Lower lobe of right lung (tissue), 2 donors: ENCODE results near the gene MEX3A. TPM values are rescaled to one million over a fixed set of nuclear protein-coding genes. Genes with fewer than 3 reads are reported as not detected.
"Not testable (repeated sequence)": the region's sequence is repeated elsewhere in the genome, so short reads cannot be mapped to it uniquely, and the experiment has no call there.

Source experiments
- ATAC-seq, 2 donors: fragments of 200-7000 bp; cut with Tn5 transposase; one replicate each; pipeline ENCODE4 v1.9.1; 2020 to 2022; ENCODE audit warnings: mild to moderate bottlenecking in 2 of 2, moderate library complexity in 2 of 2
- DNase-seq: peaks from one replicate; pipeline ENCODE4 v3.0.0-alpha.2; 2020
- H3K27ac ChIP-seq: fragments of 200-600 bp; one replicate; pipeline ENCODE4 v1.8.0; 2022
- H3K27me3 ChIP-seq: fragments of 200-600 bp; one replicate; pipeline ENCODE4 v1.8.0; 2022; ENCODE audit warnings: low read depth
- H3K36me3 ChIP-seq: fragments of 200-600 bp; one replicate; pipeline ENCODE4 v1.8.0; 2022; ENCODE audit warnings: mild to moderate bottlenecking
- H3K4me1 ChIP-seq: fragments of 200-600 bp; one replicate; pipeline ENCODE4 v1.8.0; 2022
- H3K4me3 ChIP-seq: fragments of 200-600 bp; one replicate; pipeline ENCODE4 v1.8.0; 2022; ENCODE audit warnings: mild to moderate bottlenecking
- H3K9me3 ChIP-seq: fragments of 200-600 bp; one replicate; pipeline ENCODE4 v1.8.0; 2022
- intact Hi-C: fragments of 100-400 bp; cut with DNase I; formaldehyde crosslinking; loops from one replicate; pipeline ENCODE4 v1.11.0; 2022
- total RNA-seq: library from RNA; stranded (reverse); fragmentation: NEBNext Ultra II Directional; extraction: Animal tissue kit (Norgen Biotek cat#: 25700); gene quantifications from one replicate; pipeline ENCODE4 v1.2.1, GENCODE V29; 2021
- TF ChIP-seq, protein P1 (sequence below): fragments of 200-600 bp; IDR thresholded peaks from one replicate; pipeline ENCODE4 v1.8.0; 2022; ENCODE audit warnings: antibody characterized with exemption, mild to moderate bottlenecking
- donor health status: DM: no; HTN: yes; CAD: no; lungs with severe emphysema.

The MEX3A gene
- total RNA-seq, 1 donor from 2014 or later = 0.74 TPM

DNA sequence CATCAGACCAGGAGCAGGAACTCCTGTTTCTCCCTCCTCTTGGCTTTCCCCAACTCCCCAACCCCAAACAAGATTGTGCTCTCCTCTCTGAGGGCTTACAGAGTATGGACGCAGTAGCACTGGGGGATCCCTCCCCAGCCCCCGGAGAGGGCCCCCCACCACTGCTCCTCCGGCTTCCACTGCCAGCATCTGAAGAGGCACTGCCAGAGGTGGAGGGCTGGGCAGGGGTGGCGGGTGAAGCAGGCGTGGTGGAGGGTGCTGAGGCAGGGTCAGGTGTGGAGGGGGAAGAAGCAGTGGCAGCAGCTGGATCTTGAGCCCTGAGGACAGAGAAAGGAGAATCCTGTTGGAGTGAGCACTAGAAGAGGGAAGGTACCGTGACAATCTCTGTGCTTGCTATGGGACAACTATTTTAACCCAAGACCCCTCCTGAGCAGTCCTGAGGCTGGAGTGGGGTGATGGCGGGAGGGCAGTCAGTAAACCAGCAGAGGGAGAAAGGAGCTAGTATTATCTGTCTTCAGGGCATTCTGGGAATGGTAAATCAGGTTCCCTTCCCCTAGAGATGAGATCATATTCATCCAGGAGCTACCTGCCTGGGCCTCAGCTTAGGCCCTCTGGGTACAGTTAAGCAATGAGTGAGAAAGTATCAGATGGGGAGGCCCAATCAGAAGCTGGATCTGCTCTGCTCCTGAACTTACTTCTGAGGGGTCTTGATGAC lies 31.1 kb downstream of the MEX3A start:
- Histone ChIP-seq H3K27me3 (no peaks in the 10 kb centered on the region), H3K4me1 (peaks cover 19% of the 10 kb centered on the region), H3K36me3 (peaks cover 34% of the 10 kb centered on the region), H3K27ac (no peak overlapping the region), H3K4me3 (no peak overlapping the region), H3K9me3 (no peaks in the 10 kb centered on the region)
- TF ChIP-seq, protein P1, sequence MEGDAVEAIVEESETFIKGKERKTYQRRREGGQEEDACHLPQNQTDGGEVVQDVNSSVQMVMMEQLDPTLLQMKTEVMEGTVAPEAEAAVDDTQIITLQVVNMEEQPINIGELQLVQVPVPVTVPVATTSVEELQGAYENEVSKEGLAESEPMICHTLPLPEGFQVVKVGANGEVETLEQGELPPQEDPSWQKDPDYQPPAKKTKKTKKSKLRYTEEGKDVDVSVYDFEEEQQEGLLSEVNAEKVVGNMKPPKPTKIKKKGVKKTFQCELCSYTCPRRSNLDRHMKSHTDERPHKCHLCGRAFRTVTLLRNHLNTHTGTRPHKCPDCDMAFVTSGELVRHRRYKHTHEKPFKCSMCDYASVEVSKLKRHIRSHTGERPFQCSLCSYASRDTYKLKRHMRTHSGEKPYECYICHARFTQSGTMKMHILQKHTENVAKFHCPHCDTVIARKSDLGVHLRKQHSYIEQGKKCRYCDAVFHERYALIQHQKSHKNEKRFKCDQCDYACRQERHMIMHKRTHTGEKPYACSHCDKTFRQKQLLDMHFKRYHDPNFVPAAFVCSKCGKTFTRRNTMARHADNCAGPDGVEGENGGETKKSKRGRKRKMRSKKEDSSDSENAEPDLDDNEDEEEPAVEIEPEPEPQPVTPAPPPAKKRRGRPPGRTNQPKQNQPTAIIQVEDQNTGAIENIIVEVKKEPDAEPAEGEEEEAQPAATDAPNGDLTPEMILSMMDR = no peak
- DNase-seq (no peak), ATAC-seq (no peak)
- intact Hi-C loops = no loop called here

DNA sequence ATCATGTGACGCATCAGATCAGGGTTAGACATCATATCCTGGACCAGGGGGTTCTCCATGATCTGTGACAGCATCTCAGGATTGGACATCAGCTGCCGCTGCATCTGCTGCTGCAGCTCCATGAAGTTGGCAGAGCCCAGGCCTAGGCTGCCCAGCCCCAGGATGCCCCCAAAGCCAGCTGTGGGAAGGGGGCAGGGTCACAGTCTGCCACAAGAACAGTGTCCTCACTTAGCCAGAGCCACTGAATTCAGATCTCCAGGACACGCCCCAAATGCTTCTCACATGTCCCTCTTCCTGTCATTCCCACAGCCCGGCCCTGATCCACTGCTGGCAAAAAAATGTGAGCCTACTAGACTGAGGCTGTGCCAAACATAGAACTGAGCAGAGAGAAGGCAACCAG lies 31.9 kb downstream of the MEX3A start:
- ATAC-seq = no peak
- no peaks in the 10 kb centered on the region for H3K27me3 ChIP-seq
- H3K4me3 ChIP-seq = no peak overlapping the region
- H3K27ac ChIP-seq = no peak overlapping the region
- H3K9me3 ChIP-seq = no peaks in the 10 kb centered on the region
- TF ChIP-seq, protein P1 = no peak
- intact Hi-C loops = no loop called here
- peaks cover 11% of the 10 kb centered on the region for H3K4me1 ChIP-seq
- DNase-seq = no peak
- H3K36me3 ChIP-seq = peaks cover 35% of the 10 kb centered on the region

DNA sequence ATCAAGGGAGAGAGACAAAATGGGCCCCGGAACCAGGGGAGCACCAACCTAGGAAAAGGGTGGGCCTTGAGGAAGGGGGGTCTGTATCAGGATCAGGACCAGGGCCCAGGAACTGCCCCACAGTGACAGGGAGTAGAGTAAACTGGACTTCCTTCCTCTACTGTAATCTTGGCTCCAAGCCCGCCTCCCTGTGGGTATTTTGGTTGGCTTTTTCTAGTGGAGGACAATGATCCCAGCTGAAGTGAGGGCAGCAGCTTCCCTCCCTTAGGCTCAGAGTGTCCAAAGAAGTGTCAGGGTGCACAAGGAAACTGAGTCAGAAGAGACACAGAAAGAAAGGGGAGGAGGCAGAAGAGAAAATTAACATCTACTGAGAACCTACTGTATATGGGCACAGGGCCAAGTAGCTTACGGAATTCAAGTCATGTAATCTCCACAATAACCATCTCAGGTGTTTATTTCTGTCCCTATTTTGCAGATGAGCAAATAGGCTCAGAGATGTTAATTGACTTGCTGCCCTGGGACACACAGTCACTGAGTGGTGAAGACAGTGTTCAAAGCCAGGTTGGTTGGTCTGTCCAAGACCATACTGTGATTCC lies 33.5 kb downstream of the MEX3A start:
- TF ChIP-seq, protein P1 = no peak
- Histone ChIP-seq H3K36me3 (peaks cover 46% of the 10 kb centered on the region), H3K27me3 (no peaks in the 10 kb centered on the region), H3K27ac (no peak overlapping the region), H3K9me3 (no peaks in the 10 kb centered on the region), H3K4me3 (no peak overlapping the region), H3K4me1 (peaks cover 9% of the 10 kb centered on the region)
- no peak for ATAC-seq
- intact Hi-C loops = no loop called here
- DNase-seq = no peak

DNA sequence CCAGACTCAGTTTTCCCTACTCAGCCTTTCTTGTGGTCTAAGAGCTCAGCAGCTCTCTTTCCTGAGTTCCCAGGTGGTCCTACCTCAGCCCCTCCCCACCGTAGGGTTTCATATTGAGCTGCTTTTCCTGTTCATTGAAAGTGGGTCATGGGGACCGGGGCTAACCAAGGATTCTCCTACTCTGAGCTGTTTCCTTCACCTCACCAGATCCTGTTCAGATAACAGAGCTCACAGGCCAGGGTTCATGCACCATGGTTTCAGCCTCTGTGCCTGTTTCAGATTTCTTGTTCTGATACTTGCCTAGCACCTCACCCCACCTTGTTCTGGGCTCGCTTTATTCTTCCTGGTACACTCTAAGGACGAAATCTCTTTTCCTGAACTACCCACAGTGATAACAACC lies 37.2 kb downstream of the MEX3A start:
- peaks cover 78% of the 10 kb centered on the region for H3K36me3 ChIP-seq

DNA sequence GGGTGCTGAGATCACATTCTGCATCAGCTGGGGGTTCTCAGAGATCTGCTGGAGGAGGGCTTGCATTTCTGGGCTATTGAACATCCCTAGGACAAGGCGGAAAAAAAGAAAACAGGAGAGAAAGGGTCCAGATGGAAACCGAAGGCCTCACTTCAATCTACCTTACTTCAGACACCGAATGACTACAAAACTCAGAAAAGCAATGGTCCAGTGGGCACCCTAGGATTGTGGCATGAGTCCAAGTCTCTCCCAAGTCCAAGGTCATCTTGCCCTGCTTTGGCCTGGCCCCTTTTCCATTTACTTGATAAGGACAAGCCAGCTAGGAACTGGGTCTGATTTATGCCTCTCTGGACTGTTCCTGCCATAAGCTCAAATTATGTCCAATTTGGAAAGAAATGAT lies 39.4 kb downstream of the MEX3A start:
- Histone ChIP-seq H3K27me3 (no peaks in the 10 kb centered on the region), H3K4me1 (no peaks in the 10 kb centered on the region), H3K9me3 (no peaks in the 10 kb centered on the region), H3K4me3 (no peak overlapping the region), H3K27ac (no peak overlapping the region), H3K36me3 (peaks cover 78% of the 10 kb centered on the region)
- ATAC-seq (no peak), DNase-seq (no peak)
- intact Hi-C loops = no loop called here
- TF ChIP-seq, protein P1 = no peak

More for the DNA sequence above, 37.2 kb downstream of the MEX3A start:
- Histone ChIP-seq H3K4me1 (no peaks in the 10 kb centered on the region), H3K27ac (no peak overlapping the region), H3K4me3 (no peak overlapping the region), H3K9me3 (no peaks in the 10 kb centered on the region), H3K27me3 (no peaks in the 10 kb centered on the region)
- intact Hi-C loops = no loop called here
- TF ChIP-seq, protein P1 = no peak
- no peak for ATAC-seq
- no peak for DNase-seq

DNA sequence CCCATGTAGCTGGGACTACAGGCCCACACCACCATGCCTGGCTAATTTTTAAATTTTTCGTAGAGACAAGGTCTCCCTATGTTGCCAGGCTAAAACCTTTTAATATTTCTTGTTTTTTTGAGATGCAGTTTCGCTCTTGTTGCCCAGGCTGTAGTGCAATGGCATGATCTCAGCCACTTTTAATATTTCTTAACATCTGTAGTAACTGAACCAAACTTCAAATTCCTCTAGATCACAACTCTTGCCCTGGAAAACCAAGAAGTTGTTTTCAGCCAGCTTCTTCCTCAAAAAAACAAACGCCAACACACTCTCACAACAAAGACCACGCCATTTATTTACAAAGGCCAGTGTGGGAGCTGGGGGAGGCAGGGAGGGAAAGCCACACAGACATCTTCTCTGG lies 47.3 kb downstream of the MEX3A start:
- H3K9me3 ChIP-seq, H3K4me3 ChIP-seq, H3K27ac ChIP-seq, H3K27me3 ChIP-seq, ATAC-seq, DNase-seq, H3K4me1 ChIP-seq, intact Hi-C loops: not testable (repeated sequence)
- peaks cover 37% of the 10 kb centered on the region for H3K36me3 ChIP-seq
